Mucosa of stomach (tissue), 1 donor: ENCODE measurements around the gene THOC3.
A peak's percentile ranks its signal among the peaks of the same experiment; 100 is the strongest.
"Not testable (repeated sequence)": the region's sequence is repeated elsewhere in the genome, so short reads cannot be mapped to it uniquely, and the experiment has no call there.

ENCODE experiments used
- H3K27me3 ChIP-seq: one replicate; pipeline ENCODE4 v1.7.0; 2013; ENCODE audit warnings: mild to moderate bottlenecking, low read length; ENCODE audit not compliant: control insufficient read depth, insufficient read depth
- H3K36me3 ChIP-seq: one replicate; pipeline ENCODE4 v1.7.0; 2013; ENCODE audit warnings: low read length; ENCODE audit not compliant: control insufficient read depth, insufficient read depth
- H3K4me1 ChIP-seq: one replicate; pipeline ENCODE4 v1.7.0; 2013; ENCODE audit warnings: mild to moderate bottlenecking, low read length; ENCODE audit not compliant: control insufficient read depth, insufficient read depth
- H3K4me3 ChIP-seq: one replicate; pipeline ENCODE4 v1.7.0; 2013; ENCODE audit warnings: low read length
- H3K9ac ChIP-seq: one replicate; pipeline ENCODE4 v1.7.0; 2013; ENCODE audit warnings: mild to moderate bottlenecking, low read length, moderate library complexity
- H3K9me3 ChIP-seq: one replicate; pipeline ENCODE4 v1.7.0; 2013; ENCODE audit warnings: mild to moderate bottlenecking, low read length, moderate library complexity; ENCODE audit not compliant: control insufficient read depth
- donor health status: Pancreatic carcinoma.

THOC3 gene, protein sequence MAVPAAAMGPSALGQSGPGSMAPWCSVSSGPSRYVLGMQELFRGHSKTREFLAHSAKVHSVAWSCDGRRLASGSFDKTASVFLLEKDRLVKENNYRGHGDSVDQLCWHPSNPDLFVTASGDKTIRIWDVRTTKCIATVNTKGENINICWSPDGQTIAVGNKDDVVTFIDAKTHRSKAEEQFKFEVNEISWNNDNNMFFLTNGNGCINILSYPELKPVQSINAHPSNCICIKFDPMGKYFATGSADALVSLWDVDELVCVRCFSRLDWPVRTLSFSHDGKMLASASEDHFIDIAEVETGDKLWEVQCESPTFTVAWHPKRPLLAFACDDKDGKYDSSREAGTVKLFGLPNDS

DNA sequence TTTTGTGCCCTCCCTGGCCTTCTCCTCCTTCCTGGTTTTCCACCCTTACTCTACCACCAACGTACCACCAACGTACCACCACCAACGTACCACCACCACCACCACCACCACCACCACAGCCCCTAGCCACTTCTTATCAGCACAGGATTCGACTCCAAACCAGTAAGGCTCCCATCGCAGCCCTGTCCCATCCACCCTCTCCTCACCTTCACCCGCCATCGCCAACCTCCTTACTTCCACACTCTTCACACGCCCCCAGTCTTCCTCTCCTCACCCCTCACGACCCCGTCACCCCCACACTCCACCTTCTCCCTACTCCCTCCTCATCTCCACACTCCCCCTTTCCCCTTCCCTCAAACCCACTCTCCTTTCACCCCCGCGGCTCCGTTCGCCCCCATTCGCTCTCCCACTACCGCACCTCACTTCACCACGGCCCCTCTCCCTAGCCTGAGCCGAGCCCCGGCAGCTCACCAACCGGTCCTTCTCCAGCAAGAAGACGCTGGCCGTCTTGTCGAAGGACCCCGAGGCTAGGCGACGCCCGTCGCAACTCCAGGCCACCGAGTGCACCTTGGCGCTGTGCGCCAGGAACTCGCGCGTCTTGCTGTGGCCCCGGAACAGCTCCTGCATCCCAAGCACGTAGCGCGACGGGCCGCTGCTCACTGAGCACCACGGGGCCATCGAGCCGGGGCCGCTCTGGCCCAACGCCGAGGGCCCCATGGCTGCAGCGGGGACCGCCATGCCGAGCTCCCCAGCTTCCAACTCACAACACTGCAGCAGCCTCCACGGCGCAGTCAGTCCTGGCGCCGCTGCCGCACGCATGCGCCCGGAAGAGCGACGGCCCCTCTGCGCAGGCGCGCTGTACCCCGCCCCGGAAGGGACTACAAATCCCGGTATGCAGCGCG lies at the start of gene THOC3:
TSS of gene THOC3 (minus strand) at position 845 of the 902 bp plus-strand sequence. CDS start at position 738, 107 bp downstream.
- H3K36me3 ChIP-seq, H3K27me3 ChIP-seq, H3K9me3 ChIP-seq, H3K4me1 ChIP-seq: not testable (repeated sequence)
- H3K9ac ChIP-seq, result peak within 1 kb of the TSS; percentile 55
- H3K4me3 ChIP-seq, result peak within 1 kb of the TSS; percentile 14

- not testable (repeated sequence) for H3K4me1 ChIP-seq, H3K27me3 ChIP-seq
These were observed 49.2 kb upstream of the THOC3 start for GRCh38 chr5:176017324-176017723.

GRCh38 chr5:176014360-176014759 lies 46.2 kb upstream of the THOC3 start:
- not testable (repeated sequence) for H3K9ac ChIP-seq, H3K4me1 ChIP-seq, H3K9me3 ChIP-seq, H3K27me3 ChIP-seq, H3K4me3 ChIP-seq, H3K36me3 ChIP-seq

More at GRCh38 chr5:176017324-176017723, 49.2 kb upstream of the THOC3 start:
- H3K4me3 ChIP-seq, H3K36me3 ChIP-seq, H3K9ac ChIP-seq, H3K9me3 ChIP-seq: not testable (repeated sequence)

DNA sequence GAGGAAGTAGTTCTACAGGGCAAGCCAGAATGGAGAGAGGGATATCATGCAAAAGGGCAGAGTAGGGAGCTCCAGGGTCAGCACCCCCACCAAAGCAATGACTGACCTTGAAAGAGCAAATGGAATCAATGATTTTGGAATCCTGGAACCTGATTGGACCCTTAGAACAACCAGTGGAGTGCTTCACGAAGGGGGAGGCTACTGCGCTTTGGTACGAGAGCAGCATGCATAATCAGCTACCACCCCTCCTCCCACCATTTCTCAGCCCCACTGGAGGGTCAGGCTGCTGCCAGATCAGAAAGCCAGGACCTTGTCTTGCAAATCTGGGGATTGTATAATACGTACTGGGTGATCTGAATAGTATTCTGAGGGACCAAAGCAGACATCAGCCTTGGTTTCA lies 43.0 kb upstream of the THOC3 start:
- not testable (repeated sequence) for H3K4me1 ChIP-seq

GRCh38 chr5:176010202-176010601 lies 42.1 kb upstream of the THOC3 start:
- H3K4me1 ChIP-seq, H3K36me3 ChIP-seq, H3K27me3 ChIP-seq, H3K9ac ChIP-seq, H3K4me3 ChIP-seq, H3K9me3 ChIP-seq: not testable (repeated sequence)

More for the DNA sequence above, 43.0 kb upstream of the THOC3 start:
- not testable (repeated sequence) for H3K9ac ChIP-seq, H3K4me3 ChIP-seq, H3K9me3 ChIP-seq, H3K36me3 ChIP-seq, H3K27me3 ChIP-seq

- not testable (repeated sequence) for H3K36me3 ChIP-seq, H3K4me3 ChIP-seq, H3K9me3 ChIP-seq, H3K9ac ChIP-seq, H3K4me1 ChIP-seq, H3K27me3 ChIP-seq
These were observed 39.1 kb upstream of the THOC3 start for GRCh38 chr5:176007220-176007619.

- not testable (repeated sequence) for H3K9ac ChIP-seq, H3K36me3 ChIP-seq, H3K27me3 ChIP-seq, H3K4me1 ChIP-seq, H3K9me3 ChIP-seq, H3K4me3 ChIP-seq
These were observed 38.7 kb upstream of the THOC3 start for GRCh38 chr5:176006819-176007218.

- H3K4me3 ChIP-seq, H3K36me3 ChIP-seq: not testable (repeated sequence)
These were observed 29.9 kb upstream of the THOC3 start for GRCh38 chr5:175997979-175998378.

DNA sequence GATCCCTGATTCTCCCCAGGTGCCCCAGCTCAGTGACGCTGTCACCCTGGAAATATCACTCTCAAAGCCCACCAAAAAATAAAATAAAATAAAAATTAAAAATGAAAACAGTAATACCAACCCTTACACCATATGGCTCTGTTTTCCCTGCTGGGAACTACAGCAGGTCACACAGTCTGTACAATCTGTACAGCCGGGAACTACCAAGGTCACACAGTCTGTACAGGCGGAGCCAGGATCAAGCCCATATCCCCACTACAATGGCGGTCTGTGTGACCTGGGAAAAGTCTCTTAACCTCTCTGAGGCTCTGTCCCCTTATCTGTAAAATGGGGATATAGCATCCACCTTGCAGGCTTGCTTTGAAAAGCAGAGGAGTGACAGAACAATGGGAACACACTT lies 29.4 kb upstream of the THOC3 start:
- not testable (repeated sequence) for H3K27me3 ChIP-seq

More at GRCh38 chr5:175997979-175998378, 29.9 kb upstream of the THOC3 start:
- not testable (repeated sequence) for H3K9ac ChIP-seq, H3K27me3 ChIP-seq, H3K4me1 ChIP-seq, H3K9me3 ChIP-seq

DNA sequence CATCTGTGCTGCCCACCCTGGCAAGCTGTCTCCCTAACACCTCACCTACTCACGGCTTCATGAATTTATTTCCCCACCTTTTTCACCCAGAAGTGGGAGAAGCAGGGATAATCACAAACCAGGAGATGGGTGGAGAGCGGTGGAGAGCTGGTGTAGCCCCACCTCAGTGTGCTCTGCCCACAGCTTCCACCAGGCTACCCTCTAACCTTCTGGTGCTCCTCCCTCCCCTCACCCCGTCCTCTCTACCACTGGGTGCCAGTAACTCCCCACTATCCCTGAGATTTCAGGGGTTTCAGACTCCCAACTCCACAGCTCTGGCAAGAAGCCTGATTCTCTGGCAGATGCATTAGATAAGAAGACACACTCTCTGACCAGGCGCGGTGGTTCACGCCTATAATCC lies 28.7 kb upstream of the THOC3 start:
- H3K36me3 ChIP-seq, H3K9ac ChIP-seq, H3K27me3 ChIP-seq, H3K9me3 ChIP-seq, H3K4me1 ChIP-seq, H3K4me3 ChIP-seq: not testable (repeated sequence)

More for the DNA sequence above, 29.4 kb upstream of the THOC3 start:
- H3K4me1 ChIP-seq, H3K36me3 ChIP-seq, H3K9ac ChIP-seq, H3K9me3 ChIP-seq, H3K4me3 ChIP-seq: not testable (repeated sequence)

- H3K9ac ChIP-seq, H3K27me3 ChIP-seq, H3K9me3 ChIP-seq: not testable (repeated sequence)
These were observed 27.4 kb upstream of the THOC3 start for GRCh38 chr5:175995506-175995905.

GRCh38 chr5:175979371-175979995 lies 11.4 kb upstream of the THOC3 start:
- not testable (repeated sequence) for H3K36me3 ChIP-seq, H3K27me3 ChIP-seq, H3K9me3 ChIP-seq, H3K4me1 ChIP-seq, H3K4me3 ChIP-seq, H3K9ac ChIP-seq

More at GRCh38 chr5:175995506-175995905, 27.4 kb upstream of the THOC3 start:
- not testable (repeated sequence) for H3K4me1 ChIP-seq, H3K4me3 ChIP-seq, H3K36me3 ChIP-seq
